Effector memory CD8-positive, alpha-beta T cell (primary cell): ENCODE results near the gene ROMO1.
"Not testable (repeated sequence)": the region's sequence is repeated elsewhere in the genome, so short reads cannot be mapped to it uniquely, and the experiment has no call there.

Experiments
- ATAC-seq: fragments of 150-1000 bp; cut with Tn5 transposase; replicated peaks from 2 replicates; pipeline ENCODE4 v1.10.0; 2021; ENCODE audit warnings: mild to moderate bottlenecking, moderate library complexity
- DNase-seq, 3 experiments: peaks; one replicate each; pipeline ENCODE4 v3.0.0; 2021
- H3K27ac Mint-ChIP-seq, 2 donors: one replicate each; pipeline ENCODE4 v1.8.0; 2022; ENCODE audit warnings: mild to moderate bottlenecking in 2 of 2, mixed read lengths in 2 of 2, moderate library complexity in 2 of 2
- H3K27me3 Mint-ChIP-seq, 2 donors: one replicate each; pipeline ENCODE4 v1.8.0; 2022; ENCODE audit warnings: mixed read lengths in 2 of 2
- H3K36me3 Mint-ChIP-seq: one replicate; pipeline ENCODE4 v1.8.0; 2022; ENCODE audit warnings: mild to moderate bottlenecking, moderate library complexity, mixed read lengths; ENCODE audit not compliant: insufficient read depth
- H3K4me1 Mint-ChIP-seq, 2 donors: one replicate each; pipeline ENCODE4 v1.8.0; 2022; ENCODE audit warnings: low read depth in 2 of 2, mixed read lengths in 2 of 2
- H3K4me3 Mint-ChIP-seq, 2 donors: one replicate each; pipeline ENCODE4 v1.8.0; 2022; ENCODE audit warnings: mild to moderate bottlenecking in 2 of 2, mixed read lengths in 2 of 2, moderate library complexity in 2 of 2
- H3K9me3 Mint-ChIP-seq, 2 donors: one replicate each; pipeline ENCODE4 v1.8.0; 2022; ENCODE audit warnings: mixed read lengths in 2 of 2

The ROMO1 gene

DNA sequence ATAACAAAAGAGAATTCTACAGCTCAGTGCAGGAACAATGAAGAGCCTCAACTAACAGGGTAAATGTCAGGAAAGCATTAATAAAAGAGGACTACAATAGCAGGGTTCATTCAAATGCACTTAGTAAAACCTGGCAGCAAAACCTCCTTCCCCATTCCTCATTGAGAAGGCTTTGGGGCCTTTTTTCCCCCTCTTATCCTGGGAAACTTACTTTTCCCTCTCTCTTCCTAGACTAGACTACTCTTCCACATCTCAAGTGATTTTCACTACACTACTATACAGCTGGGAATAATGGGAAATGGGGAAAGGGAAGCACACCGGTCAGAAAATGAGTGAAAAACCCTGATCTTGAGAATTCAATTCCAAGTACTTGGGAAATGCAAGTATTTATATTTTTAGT, 10.1 kb downstream of the ROMO1 start:
- no peak for ATAC-seq
- peaks cover 98% of the 10 kb centered on the region for H3K36me3 Mint-ChIP-seq
- H3K27me3 Mint-ChIP-seq, result no peaks in the 10 kb centered on the region

GRCh38 chr20:35710039-35710438, 10.8 kb downstream of the ROMO1 start:
- no peak for ATAC-seq
- Mint-ChIP-seq H3K4me1 (peaks cover 24 to 46% of the 10 kb centered on the region in 2 donors), H3K36me3 (peaks cover 98% of the 10 kb centered on the region)

More for the DNA sequence above, 10.1 kb downstream of the ROMO1 start:
- H3K27ac Mint-ChIP-seq, result peak overlapping the region; percentile 67 to 81
- peak overlapping the region in 1 of 2 donors; percentile 18 for H3K4me3 Mint-ChIP-seq
- H3K4me1 Mint-ChIP-seq, result peaks cover 24 to 47% of the 10 kb centered on the region in 2 donors
- DNase-seq, result no peak
- H3K9me3 Mint-ChIP-seq, result no peaks in the 10 kb centered on the region

GRCh38 chr20:35710884-35711587, 11.8 kb downstream of the ROMO1 start:
- no peaks in the 10 kb centered on the region for H3K9me3 Mint-ChIP-seq
- no peaks in the 10 kb centered on the region for H3K27me3 Mint-ChIP-seq
- H3K36me3 Mint-ChIP-seq, result peaks cover 98% of the 10 kb centered on the region
- peak overlapping the region; percentile 57 to 62 for H3K4me3 Mint-ChIP-seq
- no peak for DNase-seq
- peaks cover 30 to 51% of the 10 kb centered on the region in 2 donors for H3K4me1 Mint-ChIP-seq
- peak overlapping the region; percentile 77 to 81 for H3K27ac Mint-ChIP-seq
- no peak for ATAC-seq

More at GRCh38 chr20:35710039-35710438, 10.8 kb downstream of the ROMO1 start:
- Mint-ChIP-seq H3K9me3 (no peaks in the 10 kb centered on the region), H3K27ac (peak overlapping the region in 1 of 2 donors; percentile 81), H3K4me3 (no peak overlapping the region), H3K27me3 (no peaks in the 10 kb centered on the region)
- no peak for DNase-seq

DNA sequence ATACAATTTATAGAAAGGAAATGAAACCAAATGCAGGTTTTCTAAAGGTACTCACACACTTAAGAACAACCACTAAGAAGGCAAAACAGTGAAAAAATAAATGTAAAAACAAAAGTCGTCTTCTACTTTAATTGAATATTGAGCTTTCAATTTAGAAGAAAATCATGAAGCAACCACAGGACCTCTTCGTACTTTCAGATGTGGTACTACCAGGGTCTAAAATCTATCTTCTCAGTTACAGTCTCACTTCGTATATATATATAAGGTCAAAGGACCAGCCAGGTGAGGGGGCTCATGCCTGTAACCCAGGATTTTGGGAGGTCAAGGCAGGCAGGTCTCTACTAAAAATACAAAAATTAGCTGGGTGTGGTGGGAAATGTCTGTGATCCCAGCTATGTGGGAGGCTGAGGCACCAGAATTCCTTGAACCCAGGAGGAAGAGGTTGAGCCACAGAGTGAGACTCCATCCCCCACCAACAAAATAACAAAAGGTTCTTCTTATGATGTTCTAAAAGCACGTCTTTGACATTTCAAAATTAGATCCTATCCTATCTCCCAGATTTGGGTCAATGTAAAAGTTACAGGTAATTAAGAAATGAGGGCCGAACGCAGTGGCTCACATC, 12.5 kb downstream of the ROMO1 start:
- H3K27me3 Mint-ChIP-seq, result no peaks in the 10 kb centered on the region
- H3K9me3 Mint-ChIP-seq, result no peaks in the 10 kb centered on the region
- no peak for DNase-seq
- peak overlapping the region; percentile 52 to 77 for H3K27ac Mint-ChIP-seq
- peak overlapping the region; percentile 57 to 62 for H3K4me3 Mint-ChIP-seq
- H3K4me1 Mint-ChIP-seq, result peaks cover 30 to 48% of the 10 kb centered on the region in 2 donors
- ATAC-seq, result no peak
- peaks cover 98% of the 10 kb centered on the region for H3K36me3 Mint-ChIP-seq

DNA sequence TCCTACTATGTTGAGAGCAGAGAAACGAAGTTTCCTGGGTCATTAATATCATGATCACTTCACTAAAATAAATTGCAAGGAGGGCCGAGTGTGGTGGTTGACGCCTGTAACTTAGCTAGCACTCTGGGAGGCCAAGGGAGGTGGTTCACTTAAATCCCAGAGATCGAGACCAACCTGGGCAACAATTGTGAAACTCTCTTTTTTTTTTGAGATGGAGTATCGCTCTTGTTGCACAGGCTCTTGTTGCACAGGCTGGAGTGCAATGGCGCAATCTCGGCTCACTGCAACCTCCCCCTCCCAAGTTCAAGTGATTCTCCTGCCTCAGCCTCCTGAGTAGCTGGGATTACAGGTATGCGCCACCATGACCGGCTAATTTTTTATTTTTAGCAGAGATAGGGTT, 13.9 kb downstream of the ROMO1 start:
- ATAC-seq, H3K27me3 Mint-ChIP-seq, H3K9me3 Mint-ChIP-seq, DNase-seq: not testable (repeated sequence)
- Mint-ChIP-seq H3K4me3 (peak overlapping the region; percentile 8 to 14), H3K27ac (peak overlapping the region in 1 of 2 donors; percentile 53), H3K36me3 (peaks cover 100% of the 10 kb centered on the region), H3K4me1 (peaks cover 34 to 59% of the 10 kb centered on the region in 2 donors)

GRCh38 chr20:35714127-35714526, 14.9 kb downstream of the ROMO1 start:
- peak overlapping the region in 1 of 2 donors; percentile 11 for H3K4me3 Mint-ChIP-seq
- no peak for DNase-seq

GRCh38 chr20:35715652-35716051, 16.4 kb downstream of the ROMO1 start:
- Mint-ChIP-seq H3K9me3 (no peaks in the 10 kb centered on the region), H3K27me3 (no peaks in the 10 kb centered on the region), H3K27ac (peak overlapping the region in 1 of 2 donors; percentile 74), H3K4me3 (no peak overlapping the region), H3K36me3 (peaks cover 100% of the 10 kb centered on the region), H3K4me1 (peaks cover 30 to 55% of the 10 kb centered on the region in 2 donors)
- no peak for ATAC-seq
- DNase-seq, result no peak

More at GRCh38 chr20:35714127-35714526, 14.9 kb downstream of the ROMO1 start:
- Mint-ChIP-seq H3K36me3 (peaks cover 100% of the 10 kb centered on the region), H3K4me1 (peaks cover 34 to 58% of the 10 kb centered on the region in 2 donors), H3K9me3 (no peaks in the 10 kb centered on the region), H3K27ac (no peak overlapping the region), H3K27me3 (no peaks in the 10 kb centered on the region)
- ATAC-seq, result no peak

- no peaks in the 10 kb centered on the region for H3K27me3 Mint-ChIP-seq
- ATAC-seq (no peak), DNase-seq (no peak)
- peaks cover 24 to 51% of the 10 kb centered on the region in 2 donors for H3K4me1 Mint-ChIP-seq
- peaks cover 100% of the 10 kb centered on the region for H3K36me3 Mint-ChIP-seq
- no peaks in the 10 kb centered on the region for H3K9me3 Mint-ChIP-seq
- H3K27ac Mint-ChIP-seq, result no peak overlapping the region
- H3K4me3 Mint-ChIP-seq, result no peak overlapping the region
Observed at GRCh38 chr20:35716330-35716729, 17.1 kb downstream of the ROMO1 start.

DNA sequence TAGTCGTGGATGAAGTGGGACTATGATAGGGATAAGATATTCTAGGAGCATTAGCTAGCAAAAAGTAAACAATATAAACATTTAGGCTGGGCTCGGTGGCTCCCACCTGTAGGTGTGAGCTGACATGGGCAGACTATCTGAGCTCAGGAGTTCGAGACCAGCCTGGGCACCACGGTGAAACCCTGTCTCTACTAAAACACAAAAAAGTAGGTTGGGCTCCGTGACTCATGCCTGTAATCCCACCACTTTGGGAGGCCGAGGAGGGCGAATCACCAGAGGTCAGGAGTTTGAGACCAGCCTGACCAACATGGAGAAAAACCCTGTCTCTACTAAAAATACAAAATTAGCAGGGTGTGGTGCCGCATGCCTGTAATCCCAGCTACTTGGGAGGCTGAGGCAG, 19.1 kb downstream of the ROMO1 start:
- H3K27me3 Mint-ChIP-seq, H3K9me3 Mint-ChIP-seq, ATAC-seq, DNase-seq: not testable (repeated sequence)
- peak overlapping the region in 1 of 2 donors; percentile 44 for H3K4me3 Mint-ChIP-seq
- peaks cover 100% of the 10 kb centered on the region for H3K36me3 Mint-ChIP-seq
- H3K4me1 Mint-ChIP-seq, result peaks cover 24 to 55% of the 10 kb centered on the region in 2 donors
- peak overlapping the region; percentile 72 to 83 for H3K27ac Mint-ChIP-seq

DNA sequence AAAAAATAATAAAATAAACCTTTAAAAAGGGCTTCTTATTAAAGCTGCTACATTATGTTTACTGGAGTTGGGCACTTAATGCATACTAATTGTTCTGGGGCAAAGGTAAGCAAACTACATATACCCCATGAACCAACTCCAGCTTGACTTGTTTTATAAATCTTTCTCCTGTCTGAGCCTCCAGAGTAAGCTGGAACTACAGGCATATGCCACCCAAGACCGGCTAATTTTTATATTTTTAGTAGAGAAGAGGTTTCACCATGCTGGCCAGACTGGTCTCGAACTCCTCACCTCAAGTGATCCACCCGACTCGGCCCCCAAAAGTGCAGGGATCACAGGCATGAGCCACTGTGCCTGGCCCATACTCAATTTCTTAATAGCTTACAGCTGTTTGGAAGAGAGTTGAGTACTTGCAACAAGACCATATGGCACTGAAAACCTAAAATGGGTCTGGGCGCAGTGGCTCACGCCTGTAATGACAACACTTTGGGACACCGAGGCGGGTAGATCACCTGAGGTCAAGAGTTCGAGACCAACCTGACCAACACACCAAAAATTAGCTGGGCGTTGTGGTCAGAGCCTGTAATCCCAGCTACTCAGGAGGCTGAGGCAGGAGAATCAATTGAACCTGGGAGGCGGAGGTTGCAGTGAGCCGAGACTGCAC, 19.9 kb downstream of the ROMO1 start:
- H3K27me3 Mint-ChIP-seq, result no peaks in the 10 kb centered on the region
- H3K9me3 Mint-ChIP-seq, result no peaks in the 10 kb centered on the region
- DNase-seq (no peak), ATAC-seq (no peak)
- no peak overlapping the region for H3K4me3 Mint-ChIP-seq
- H3K27ac Mint-ChIP-seq, result peak overlapping the region; percentile 72 to 83
- peaks cover 22 to 54% of the 10 kb centered on the region in 2 donors for H3K4me1 Mint-ChIP-seq
- peaks cover 100% of the 10 kb centered on the region for H3K36me3 Mint-ChIP-seq

GRCh38 chr20:35719717-35720116, 20.5 kb downstream of the ROMO1 start:
- Mint-ChIP-seq H3K9me3 (no peaks in the 10 kb centered on the region), H3K27me3 (no peaks in the 10 kb centered on the region), H3K36me3 (peaks cover 100% of the 10 kb centered on the region), H3K4me1 (peaks cover 24 to 49% of the 10 kb centered on the region in 2 donors), H3K27ac (peak overlapping the region; percentile 77 to 83), H3K4me3 (peak overlapping the region in 1 of 2 donors; percentile 29)
- no peak for DNase-seq
- ATAC-seq, result no peak

GRCh38 chr20:35720165-35721123, 21.2 kb downstream of the ROMO1 start:
- H3K27me3 Mint-ChIP-seq, result no peaks in the 10 kb centered on the region
- H3K27ac Mint-ChIP-seq, result peak overlapping the region; percentile 77 to 83
- ATAC-seq (no peak), DNase-seq (no peak)
- no peaks in the 10 kb centered on the region for H3K9me3 Mint-ChIP-seq
- H3K4me1 Mint-ChIP-seq, result peaks cover 24 to 52% of the 10 kb centered on the region in 2 donors
- peaks cover 100% of the 10 kb centered on the region for H3K36me3 Mint-ChIP-seq
- H3K4me3 Mint-ChIP-seq, result peak overlapping the region; percentile 29 to 41
